Small intestine (tissue), 7 donors: ENCODE results near the gene LRRN4CL. TPM values are rescaled to one million over a fixed set of nuclear protein-coding genes. Genes with fewer than 3 reads are reported as not detected.
"Not testable (repeated sequence)": the region's sequence is repeated elsewhere in the genome, so short reads cannot be mapped to it uniquely, and the experiment has no call there.

Experiments
- DNase-seq, 2 donors: peaks; one replicate each; pipeline versions ENCODE4 v3.0.0 to v3.0.0-alpha.2; 2013
- FAIRE-seq: peaks from 2 replicates; lab custom pipeline; 2012; peaks lifted over from hg19 to GRCh38; lab: Jason Lieb, UNC
- H3K27ac ChIP-seq, 3 donors: one replicate each; pipeline ENCODE4 v1.5.1; 2013; ENCODE audit warnings: low read length in 2 of 3, mild to moderate bottlenecking in 2 of 3, control low read depth in 1 of 3, inconsistent platforms in 1 of 3, low read depth in 1 of 3, moderate library complexity in 1 of 3
- H3K27me3 ChIP-seq, 3 donors: one replicate each; pipeline ENCODE4 v1.6.1; 2013; ENCODE audit warnings: low read length in 3 of 3, inconsistent platforms in 1 of 3; ENCODE audit not compliant: control insufficient read depth in 3 of 3, insufficient read depth in 3 of 3
- H3K36me3 ChIP-seq, 3 donors: one replicate each; pipeline ENCODE4 v1.6.1; 2013; ENCODE audit warnings: low read length in 3 of 3, inconsistent platforms in 1 of 3, low read depth in 1 of 3, mild to moderate bottlenecking in 1 of 3, moderate library complexity in 1 of 3; ENCODE audit not compliant: control insufficient read depth in 3 of 3, insufficient read depth in 2 of 3
- H3K4me1 ChIP-seq, 3 donors: one replicate each; pipeline ENCODE4 v1.6.1; 2013; ENCODE audit warnings: low read length in 2 of 3, inconsistent platforms in 1 of 3, low read depth in 1 of 3, mild to moderate bottlenecking in 1 of 3, moderate library complexity in 1 of 3; ENCODE audit not compliant: control insufficient read depth in 3 of 3, insufficient read depth in 2 of 3
- H3K4me3 ChIP-seq, 3 donors: one replicate each; pipeline ENCODE4 v1.5.1; 2013; ENCODE audit warnings: low read length in 3 of 3, control low read depth in 1 of 3, inconsistent platforms in 1 of 3, low read depth in 1 of 3, mild to moderate bottlenecking in 1 of 3, moderate library complexity in 1 of 3
- H3K9me3 ChIP-seq, 2 donors: one replicate each; pipeline ENCODE4 v1.6.1; 2013; ENCODE audit warnings: low read depth in 1 of 2, low read length in 1 of 2; ENCODE audit not compliant: control insufficient read depth in 2 of 2, insufficient read depth in 1 of 2
- WGBS, 3 donors: extraction: QIAGEN DNeasy Blood & Tissue Kit; methylation state at CpG; one replicate each; pipeline ENCODE4 v1.1.7; 2013; 5-methylcytosine and 5-hydroxymethylcytosine counted together
- polyA plus RNA-seq, 4 donors: library from polyadenylated mRNA; stranded (reverse) in 3 of 4; unstranded in 1 of 4; fragments of 200-250 nt in 3 of 4; fragments of 120-200 nt in 1 of 4; gene quantifications; one replicate each; pipeline versions ENCODE4 v1.2.1 to v1.2.3, GENCODE V29; 2013
- donor health status: healthy with polysubstance abuse.
- donor health status: control.
- donor health status: control.
- donor health status: Bipolar disorder and iron deficiency.
- donor health status: healthy.

The LRRN4CL gene
- polyA plus RNA-seq, 4 donors: 0.27 to 5.5 (median 0.55) TPM; not detected in 1

DNA sequence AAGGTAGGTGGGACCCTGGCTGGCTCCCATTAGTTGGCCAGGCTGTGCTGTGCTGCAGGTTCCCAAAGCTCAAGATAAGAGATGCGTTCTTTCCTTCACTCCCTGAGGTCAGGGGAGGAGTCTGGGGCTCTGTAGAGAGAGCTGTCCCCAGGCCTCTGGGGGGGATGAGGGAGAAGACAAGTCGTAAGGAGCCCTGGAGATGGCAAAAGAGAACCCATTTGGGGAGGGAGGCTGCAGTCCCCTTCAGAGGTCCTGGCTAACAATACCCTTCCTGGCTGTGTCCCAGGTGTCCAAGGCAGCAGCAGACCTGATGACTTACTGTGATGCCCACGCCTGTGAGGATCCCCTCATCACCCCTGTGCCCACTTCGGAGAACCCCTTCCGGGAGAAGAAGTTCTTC lies 19.1 kb upstream of the LRRN4CL start:
- Histone ChIP-seq H3K27ac (peak overlapping the region; percentile 78 to 98 (median 78)), H3K27me3 (no peaks in the 10 kb centered on the region), H3K4me1 (peaks cover 10 to 61% (median 10%) of the 10 kb centered on the region in 3 donors), H3K9me3 (no peaks in the 10 kb centered on the region), H3K36me3 (peaks cover 0 to 44% (median 0%) of the 10 kb centered on the region in 3 donors), H3K4me3 (peak overlapping the region in 2 of 3 donors; percentile 44 to 48)
- FAIRE-seq (no peak), DNase-seq (no peak)
- 62 to 75% (median 70%) methylated on average over 5 of the region's 5 CpGs for WGBS, 3 donors

DNA sequence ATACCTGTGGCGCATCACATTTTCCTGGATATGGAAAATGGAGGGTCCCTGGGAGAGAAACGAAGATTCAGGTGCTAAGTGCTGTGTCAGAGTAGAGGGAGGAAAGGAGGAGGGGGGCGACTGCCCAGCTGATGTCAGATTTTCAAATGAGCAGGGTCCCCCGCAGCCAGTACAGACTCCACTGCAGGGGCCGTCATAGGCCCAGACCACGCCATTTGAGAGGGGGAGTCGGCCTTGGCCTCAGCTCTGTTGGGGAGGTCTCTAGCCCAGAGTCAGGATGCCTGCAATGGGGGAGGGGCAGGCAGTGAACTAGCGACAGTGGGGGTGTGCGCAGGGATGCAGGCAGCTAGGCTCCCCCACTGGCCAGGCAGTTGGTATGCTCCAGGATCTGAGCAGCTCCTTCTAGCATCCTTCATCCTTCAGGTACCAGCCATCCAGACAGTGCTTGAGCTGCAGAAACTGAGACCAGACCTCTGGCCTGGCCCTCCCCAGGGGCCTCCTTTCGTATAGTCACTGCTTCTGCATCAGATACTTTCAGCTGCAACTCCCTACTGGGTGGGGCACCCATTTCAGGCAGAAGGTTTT lies 18.0 kb upstream of the LRRN4CL start, which contains the start of the genes BSCL2 and GNG3:
BSCL2 (minus strand) TSS at position 148 of the 585 bp plus-strand sequence. CDS start 229 bp downstream, outside the sequence.
GNG3 (plus strand) TSS at position 400 of the 585 bp plus-strand sequence. CDS start 620 bp downstream, outside the sequence.
- DNase-seq: no peak

DNA sequence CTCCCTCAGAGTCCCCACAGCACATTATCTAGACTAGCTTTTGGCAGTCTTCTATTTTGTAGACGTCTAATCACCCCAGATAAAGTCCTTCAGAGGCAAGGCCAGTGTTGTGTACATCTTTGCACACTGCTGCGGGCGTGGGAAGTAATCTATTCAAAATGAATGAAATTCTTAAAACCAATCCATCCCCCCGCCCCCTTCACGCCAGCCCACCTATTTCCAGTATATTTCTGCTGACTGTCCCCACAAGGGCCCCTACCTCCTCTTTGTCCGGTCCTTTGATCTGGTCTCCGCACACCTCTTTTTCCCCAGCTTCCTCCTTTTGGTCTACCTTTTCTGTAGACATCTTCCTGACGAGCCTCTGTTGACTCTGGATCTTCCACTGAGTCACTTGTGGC lies 17.5 kb upstream of the LRRN4CL start:
- Histone ChIP-seq H3K4me3 (peak overlapping the region in 1 of 3 donors; percentile 82), H3K36me3 (peaks cover 0 to 46% (median 0%) of the 10 kb centered on the region in 3 donors), H3K9me3 (no peaks in the 10 kb centered on the region), H3K27ac (peak overlapping the region in 2 of 3 donors; percentile 72 to 83), H3K4me1 (peaks cover 6 to 48% (median 10%) of the 10 kb centered on the region in 3 donors), H3K27me3 (no peaks in the 10 kb centered on the region)
- no peak for DNase-seq
- WGBS, 3 donors: 77 to 84% (median 80%) methylated on average over 8 of the region's 8 CpGs
- FAIRE-seq: no peak

More for the DNA sequence above, 18.0 kb upstream of the LRRN4CL start, which contains the start of the genes BSCL2 and GNG3:
- H3K27ac ChIP-seq: peak within 1 kb of the TSS; percentile 20 to 98 (median 78)
- H3K4me3 ChIP-seq: peak within 1 kb of the TSS in 2 of 3 donors; percentile 44 to 82
- FAIRE-seq: no peak
- no peaks in the 10 kb centered on the region for H3K9me3 ChIP-seq
- H3K36me3 ChIP-seq: peaks cover 0 to 46% (median 0%) of the 10 kb centered on the region in 3 donors
- 81 to 86% (median 83%) methylated on average over 10 of the region's 10 CpGs for WGBS, 3 donors
- peaks cover 6 to 53% (median 10%) of the 10 kb centered on the region in 3 donors for H3K4me1 ChIP-seq
- H3K27me3 ChIP-seq: no peaks in the 10 kb centered on the region

DNA sequence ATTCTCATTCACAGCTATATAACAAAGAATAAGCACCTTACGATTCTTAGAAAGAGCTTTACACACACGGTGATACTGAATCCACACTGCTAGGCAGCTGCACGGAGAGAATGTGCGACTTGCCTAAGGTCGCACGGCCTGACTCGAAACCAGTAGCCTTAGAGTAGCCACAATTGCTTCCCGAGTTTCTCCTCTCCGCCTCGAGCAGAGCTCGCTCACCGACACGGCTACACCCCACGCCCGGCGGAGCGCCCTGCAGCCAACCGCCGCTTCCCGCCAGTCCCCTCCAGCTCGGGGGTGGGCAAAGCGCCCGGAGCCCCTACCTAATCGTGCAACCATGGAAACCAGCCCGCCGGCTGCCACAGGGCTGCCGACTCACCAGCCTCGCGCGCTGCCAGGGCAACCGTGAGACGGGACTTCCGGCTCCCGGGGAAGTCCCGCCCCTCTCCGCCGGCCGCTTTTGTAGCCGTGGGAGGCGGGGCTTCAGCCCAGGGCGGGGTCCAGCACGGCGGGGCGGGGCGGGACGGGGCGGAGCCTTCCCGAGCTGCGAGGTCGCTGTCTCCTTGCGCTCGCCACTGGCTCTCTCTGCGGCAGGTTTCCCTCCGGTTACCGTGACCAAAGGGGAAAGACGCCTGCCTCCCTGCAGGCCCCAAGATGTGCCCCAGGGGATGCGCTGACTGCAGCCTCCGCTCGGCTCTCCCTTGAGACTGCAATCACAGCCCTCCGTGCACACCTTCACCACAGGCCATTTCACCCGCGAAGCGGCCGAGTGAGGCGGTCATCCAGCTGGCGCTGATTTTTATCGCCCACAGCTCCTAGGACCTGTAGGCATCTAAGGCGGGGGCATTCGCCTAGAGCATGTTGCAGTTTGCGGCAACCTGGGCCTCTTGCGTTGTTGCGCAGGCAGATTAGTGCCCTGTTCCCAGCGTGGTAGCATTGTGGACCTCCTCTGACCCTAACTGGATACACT lies 16.8 kb upstream of the LRRN4CL start:
- Histone ChIP-seq H3K27me3 (no peaks in the 10 kb centered on the region), H3K36me3 (peaks cover 0 to 46% (median 0%) of the 10 kb centered on the region in 3 donors), H3K9me3 (no peaks in the 10 kb centered on the region), H3K4me1 (peaks cover 6 to 44% (median 10%) of the 10 kb centered on the region in 3 donors), H3K4me3 (peak overlapping the region; percentile 67 to 82 (median 70)), H3K27ac (peak overlapping the region; percentile 20 to 90 (median 82))
- FAIRE-seq (no peak), DNase-seq (peak; percentile 93 to 96)
- WGBS, 3 donors: 4 to 5% (median 5%) methylated on average over 66 to 73 of the region's 73 CpGs

DNA sequence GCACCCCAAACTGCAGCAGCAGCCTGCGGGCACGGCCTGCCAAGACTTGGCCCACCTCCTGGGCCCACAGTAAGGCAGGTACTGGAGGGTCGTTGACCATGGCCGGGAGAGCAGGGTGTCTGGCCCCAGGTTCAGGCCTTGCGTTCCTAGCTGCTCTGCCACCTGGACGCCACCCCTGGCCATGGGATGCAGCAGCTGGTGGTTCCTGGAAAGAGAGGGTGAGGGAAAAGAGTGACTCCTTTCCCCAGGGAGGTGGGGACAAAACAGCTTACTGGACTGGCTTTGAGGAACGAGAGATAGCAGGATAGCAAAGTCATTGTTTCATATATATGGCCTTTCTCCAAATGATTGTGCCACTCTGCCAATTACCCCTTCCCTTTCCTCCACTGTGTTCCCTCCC lies 16.1 kb upstream of the LRRN4CL start:
- H3K36me3 ChIP-seq: peaks cover 0 to 44% (median 0%) of the 10 kb centered on the region in 3 donors
- peak overlapping the region in 2 of 3 donors; percentile 82 to 90 for H3K27ac ChIP-seq
- 16 to 53% (median 39%) methylated on average over 7 of the region's 7 CpGs for WGBS, 3 donors
- FAIRE-seq (no peak), DNase-seq (no peak)
- H3K4me1 ChIP-seq: peaks cover 6 to 41% (median 8%) of the 10 kb centered on the region in 3 donors
- no peaks in the 10 kb centered on the region for H3K9me3 ChIP-seq
- peak overlapping the region; percentile 67 to 82 (median 70) for H3K4me3 ChIP-seq
- H3K27me3 ChIP-seq: no peaks in the 10 kb centered on the region

DNA sequence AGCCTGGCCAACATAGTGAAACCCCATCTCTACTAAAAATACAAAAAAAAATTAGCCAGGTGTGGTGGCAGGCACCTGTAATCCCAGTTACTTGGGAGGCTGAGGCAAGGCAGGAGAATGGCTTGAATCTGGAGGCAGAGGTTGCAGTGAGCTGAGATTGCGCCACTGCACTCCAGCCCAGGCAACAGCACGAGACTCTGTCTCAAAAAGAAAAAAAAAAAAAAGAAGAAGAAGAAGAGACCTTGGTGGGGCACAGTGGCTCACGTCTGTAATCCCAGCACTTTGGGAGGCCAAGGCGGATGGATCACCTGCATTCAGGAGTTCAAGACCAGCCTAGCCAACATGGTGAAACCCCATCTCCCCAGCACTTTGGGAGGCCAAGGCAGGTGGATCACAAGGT lies 14.6 kb upstream of the LRRN4CL start:
- FAIRE-seq, DNase-seq: not testable (repeated sequence)
- 88 to 100% (median 94%) methylated on average over 4 of the region's 4 CpGs for WGBS, 3 donors

DNA sequence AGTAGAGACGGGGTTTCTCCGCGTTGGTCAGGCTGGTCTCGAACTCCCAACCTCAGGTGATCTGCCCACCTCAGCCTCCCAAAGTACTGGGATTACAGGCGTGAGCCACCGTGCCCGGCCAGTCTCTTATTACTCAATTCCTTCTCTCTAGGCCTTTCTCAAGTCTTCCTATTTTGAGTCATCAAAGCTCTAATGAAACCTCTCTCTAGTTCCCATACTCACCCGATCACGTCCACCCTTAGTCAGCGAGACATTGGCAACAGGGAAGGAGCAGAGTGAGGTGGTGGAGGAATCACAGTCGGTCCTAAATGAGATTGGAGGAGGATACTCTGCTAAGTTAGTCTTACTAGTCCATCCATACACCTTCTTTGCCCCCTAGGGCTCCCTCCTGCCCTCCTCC lies 12.9 kb upstream of the LRRN4CL start:
- H3K27ac ChIP-seq: no peak overlapping the region
- H3K36me3 ChIP-seq: peaks cover 0 to 44% (median 0%) of the 10 kb centered on the region in 3 donors
- no peak overlapping the region for H3K4me3 ChIP-seq
- DNase-seq (no peak), FAIRE-seq (no peak)
- peaks cover 0 to 19% (median 2%) of the 10 kb centered on the region in 3 donors for H3K4me1 ChIP-seq
- 82 to 85% (median 83%) methylated on average over 8 to 11 of the region's 11 CpGs for WGBS, 3 donors
- no peaks in the 10 kb centered on the region for H3K9me3 ChIP-seq
- no peaks in the 10 kb centered on the region for H3K27me3 ChIP-seq

More for the DNA sequence above, 14.6 kb upstream of the LRRN4CL start:
- peaks cover 0 to 48% (median 0%) of the 10 kb centered on the region in 3 donors for H3K36me3 ChIP-seq
- not testable (repeated sequence) for H3K27ac ChIP-seq, H3K27me3 ChIP-seq, H3K4me3 ChIP-seq, H3K9me3 ChIP-seq
- peaks cover 6 to 31% (median 6%) of the 10 kb centered on the region in 3 donors for H3K4me1 ChIP-seq
